ENCODE results near the gene ODR4. TPM values are rescaled to one million over a fixed set of nuclear protein-coding genes. Genes with fewer than 3 reads are reported as not detected.
"Not testable (repeated sequence)": the region's sequence is repeated elsewhere in the genome, so short reads cannot be mapped to it uniquely, and the experiment has no call there.

ODR4 gene
- polyA plus RNA-seq, 1 experiment: 16.8 TPM

DNA sequence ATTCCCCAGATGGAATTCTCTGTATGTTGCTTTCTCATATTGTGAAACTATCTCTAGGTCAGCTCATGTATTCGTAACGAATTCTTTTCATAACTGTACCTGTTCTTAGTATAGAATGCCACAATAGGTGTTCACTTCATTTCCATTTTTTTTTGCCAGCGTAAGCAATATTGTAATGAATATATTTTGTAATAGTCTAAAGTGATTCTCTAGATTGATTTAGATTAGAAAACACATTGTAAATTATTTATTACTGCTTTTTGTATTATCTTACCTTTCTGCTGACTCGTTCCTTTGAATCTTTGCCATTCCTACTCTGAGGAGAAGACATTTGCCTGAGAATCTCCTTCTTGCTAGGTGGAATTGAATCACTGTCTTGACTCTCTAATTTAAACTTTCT, 70.5 kb downstream of the ODR4 start:
- POLR2A ChIA-PET: no interaction called here
- H3K27me3 ChIP-seq (ENCODE audit: control insufficient read depth, insufficient read depth, low read length): no peaks in the 10 kb centered on the region
- TF ChIP-seq, protein P1, sequence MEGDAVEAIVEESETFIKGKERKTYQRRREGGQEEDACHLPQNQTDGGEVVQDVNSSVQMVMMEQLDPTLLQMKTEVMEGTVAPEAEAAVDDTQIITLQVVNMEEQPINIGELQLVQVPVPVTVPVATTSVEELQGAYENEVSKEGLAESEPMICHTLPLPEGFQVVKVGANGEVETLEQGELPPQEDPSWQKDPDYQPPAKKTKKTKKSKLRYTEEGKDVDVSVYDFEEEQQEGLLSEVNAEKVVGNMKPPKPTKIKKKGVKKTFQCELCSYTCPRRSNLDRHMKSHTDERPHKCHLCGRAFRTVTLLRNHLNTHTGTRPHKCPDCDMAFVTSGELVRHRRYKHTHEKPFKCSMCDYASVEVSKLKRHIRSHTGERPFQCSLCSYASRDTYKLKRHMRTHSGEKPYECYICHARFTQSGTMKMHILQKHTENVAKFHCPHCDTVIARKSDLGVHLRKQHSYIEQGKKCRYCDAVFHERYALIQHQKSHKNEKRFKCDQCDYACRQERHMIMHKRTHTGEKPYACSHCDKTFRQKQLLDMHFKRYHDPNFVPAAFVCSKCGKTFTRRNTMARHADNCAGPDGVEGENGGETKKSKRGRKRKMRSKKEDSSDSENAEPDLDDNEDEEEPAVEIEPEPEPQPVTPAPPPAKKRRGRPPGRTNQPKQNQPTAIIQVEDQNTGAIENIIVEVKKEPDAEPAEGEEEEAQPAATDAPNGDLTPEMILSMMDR (IDR thresholded peaks at IDR 0.05; ENCODE audit: low read depth, low read length): no peak
- CTCF ChIA-PET: no interaction called here
- no peak overlapping the region for H3K27ac ChIP-seq (ENCODE audit: low read depth, low read length)
- no peak overlapping the region for H3K4me3 ChIP-seq (ENCODE audit: low read depth, low read length)
- DNase-seq (ENCODE audit: low read depth, low spot score): no peak
- H3K9me3 ChIP-seq (ENCODE audit: control insufficient read depth, insufficient read depth, low read length): no peaks in the 10 kb centered on the region

DNA sequence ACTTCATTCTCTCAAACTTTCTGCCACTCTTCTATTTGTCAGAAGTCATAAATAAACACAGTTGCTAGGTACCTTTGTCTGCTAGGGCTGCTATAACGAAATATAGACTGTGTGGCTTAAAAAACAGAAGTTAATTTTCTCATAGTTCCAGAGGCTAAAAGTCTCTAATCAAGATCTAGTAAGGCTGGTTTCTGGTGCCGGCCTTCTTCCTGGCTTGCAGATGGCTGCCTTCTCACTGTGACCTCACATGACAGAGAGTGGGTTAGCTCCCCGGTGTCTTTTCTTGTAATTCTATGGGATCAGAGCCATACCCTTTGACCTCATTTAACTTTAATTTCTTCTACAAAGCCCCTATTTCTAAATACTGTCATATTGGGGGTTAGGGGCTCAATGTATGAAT, 79.3 kb downstream of the ODR4 start:
- Histone ChIP-seq H3K9me3 (ENCODE audit: control insufficient read depth, insufficient read depth, low read length) (no peaks in the 10 kb centered on the region), H3K27me3 (ENCODE audit: control insufficient read depth, insufficient read depth, low read length) (no peaks in the 10 kb centered on the region), H3K27ac (ENCODE audit: low read depth, low read length) (no peak overlapping the region), H3K4me3 (ENCODE audit: low read depth, low read length) (no peak overlapping the region)
- POLR2A ChIA-PET: no interaction called here
- CTCF ChIA-PET: no interaction called here
- TF ChIP-seq, protein P1 (IDR thresholded peaks at IDR 0.05; ENCODE audit: low read depth, low read length): no peak
- DNase-seq (ENCODE audit: low read depth, low spot score): no peak

DNA sequence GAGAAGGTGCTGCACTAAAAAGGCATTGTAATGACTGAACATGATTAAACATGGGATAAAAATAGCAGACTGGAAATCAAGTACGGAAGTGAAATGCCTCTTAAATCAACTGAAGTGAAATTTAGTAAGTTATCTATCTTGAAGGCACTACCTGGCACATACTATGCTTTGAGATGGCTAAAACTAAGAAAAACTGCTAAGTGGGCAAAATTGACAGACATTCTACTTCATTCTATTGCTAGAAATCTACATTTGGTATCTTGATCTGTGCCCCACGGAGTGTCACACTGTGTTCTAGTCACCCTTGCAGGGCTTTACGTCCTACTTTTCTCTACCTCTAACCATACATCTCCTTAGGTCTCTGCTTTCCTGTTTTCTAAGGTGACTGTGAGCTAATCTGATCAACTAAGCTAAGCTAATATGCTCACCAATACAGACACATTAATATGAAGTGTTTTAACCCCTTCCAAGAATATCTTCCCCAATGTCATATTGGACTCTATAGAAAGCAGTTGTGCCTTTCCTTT, 81.2 kb downstream of the ODR4 start:
- no peaks in the 10 kb centered on the region for H3K9me3 ChIP-seq (ENCODE audit: control insufficient read depth, insufficient read depth, low read length)
- no peak for DNase-seq (ENCODE audit: low read depth, low spot score)
- H3K4me3 ChIP-seq (ENCODE audit: low read depth, low read length): no peak overlapping the region
- CTCF ChIA-PET: no interaction called here
- no peak overlapping the region for H3K27ac ChIP-seq (ENCODE audit: low read depth, low read length)
- POLR2A ChIA-PET: no interaction called here
- TF ChIP-seq, protein P1 (IDR thresholded peaks at IDR 0.05; ENCODE audit: low read depth, low read length): no peak
- no peaks in the 10 kb centered on the region for H3K27me3 ChIP-seq (ENCODE audit: control insufficient read depth, insufficient read depth, low read length)

DNA sequence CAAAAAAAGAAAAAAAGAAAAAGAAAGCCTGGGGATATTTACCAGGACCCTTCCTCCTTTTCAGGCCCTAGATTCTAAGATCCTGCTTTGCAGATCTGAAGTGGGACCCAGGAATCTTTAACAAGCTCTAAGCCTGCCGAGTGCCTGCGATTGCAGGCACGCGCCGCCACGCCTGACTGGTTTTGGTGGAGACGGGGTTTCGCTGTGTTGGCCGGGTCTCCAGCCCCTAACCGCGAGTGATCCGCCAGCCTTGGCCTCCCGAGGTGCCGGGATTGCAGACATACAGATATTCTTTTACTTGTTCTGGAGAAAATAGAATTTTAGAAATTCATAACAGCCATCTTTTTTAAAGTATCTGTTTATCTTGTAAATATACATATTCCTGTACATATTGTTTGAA, 83.5 kb downstream of the ODR4 start:
- H3K9me3 ChIP-seq (ENCODE audit: control insufficient read depth, insufficient read depth, low read length): not testable (repeated sequence)

DNA sequence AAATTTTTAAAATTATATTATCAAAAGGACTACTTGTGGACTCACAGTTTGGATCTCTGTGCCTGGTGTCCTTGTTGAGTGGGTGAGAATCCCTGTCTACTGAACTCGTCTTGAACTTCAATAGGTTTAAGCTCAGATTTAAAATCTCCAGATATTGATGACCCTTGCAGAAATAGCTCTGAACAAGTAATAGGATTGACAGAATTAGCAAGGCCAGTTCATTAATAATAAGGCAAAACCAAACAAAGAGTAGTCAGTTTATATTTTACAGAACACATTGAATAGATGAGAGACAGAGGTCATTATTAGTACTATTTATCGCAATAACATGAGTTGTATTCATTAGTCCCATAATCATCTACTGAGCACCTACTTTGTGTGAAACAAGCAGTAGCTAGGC, 85.4 kb downstream of the ODR4 start, which contains the start of gene PDC:
TSS of gene PDC (minus strand) at position 101 of the 400 bp plus-strand sequence. CDS start 11,655 bp downstream, outside the sequence.
- CTCF ChIA-PET: no interaction called here
- no peaks in the 10 kb centered on the region for H3K27me3 ChIP-seq (ENCODE audit: control insufficient read depth, insufficient read depth, low read length)
- POLR2A ChIA-PET: no interaction called here

More for the DNA sequence above, 83.5 kb downstream of the ODR4 start:
- H3K27ac ChIP-seq (ENCODE audit: low read depth, low read length); DNase-seq (ENCODE audit: low read depth, low spot score); H3K27me3 ChIP-seq (ENCODE audit: control insufficient read depth, insufficient read depth, low read length); H3K4me3 ChIP-seq (ENCODE audit: low read depth, low read length); POLR2A ChIA-PET: not testable (repeated sequence)
- CTCF ChIA-PET: interaction anchor here (0.8 kb wide), 1 partner anchor 527 kb away, joined by 3 read pairs; no protein-coding TSS in a partner anchor

More for the DNA sequence above, 85.4 kb downstream of the ODR4 start, which contains the start of gene PDC:
- H3K4me3 ChIP-seq (ENCODE audit: low read depth, low read length): no peak within 1 kb of the TSS
- no peaks in the 10 kb centered on the region for H3K9me3 ChIP-seq (ENCODE audit: control insufficient read depth, insufficient read depth, low read length)
- no peak within 1 kb of the TSS for H3K27ac ChIP-seq (ENCODE audit: low read depth, low read length)
- TF ChIP-seq, protein P1 (IDR thresholded peaks at IDR 0.05; ENCODE audit: low read depth, low read length): no peak
- no peak for DNase-seq (ENCODE audit: low read depth, low spot score)
